Inferior parietal cortex (tissue), 1 donor: ENCODE results near the gene ABHD8.

Source experiments
- DNase-seq: peaks from one replicate; pipeline ENCODE4 v3.0.0-alpha.2; 2016; ENCODE audit errors: extremely low spot score

ABHD8 gene

GRCh38 chr19:17333611-17334413 lies 30.6 kb upstream of the ABHD8 start:
- peak; percentile 47 for DNase-seq

- DNase-seq = peak; percentile 49
These were observed 29.7 kb upstream of the ABHD8 start for GRCh38 chr19:17332677-17333581.

GRCh38 chr19:17332360-17332676 lies 29.1 kb upstream of the ABHD8 start:
- DNase-seq = no peak

- no peak for DNase-seq
These were observed 27.9 kb upstream of the ABHD8 start for GRCh38 chr19:17331045-17331558.

- DNase-seq = no peak
These were observed 27.2 kb upstream of the ABHD8 start for GRCh38 chr19:17330262-17331044.

GRCh38 chr19:17329366-17330261 lies 26.4 kb upstream of the ABHD8 start:
- DNase-seq = no peak

- no peak for DNase-seq
These were observed 25.5 kb upstream of the ABHD8 start for GRCh38 chr19:17328517-17329365.

- no peak for DNase-seq
These were observed 24.7 kb upstream of the ABHD8 start for GRCh38 chr19:17327654-17328516.

GRCh38 chr19:17327068-17327653 lies 23.9 kb upstream of the ABHD8 start:
- no peak for DNase-seq

- DNase-seq = no peak
These were observed 23.4 kb upstream of the ABHD8 start for GRCh38 chr19:17326595-17326966.

GRCh38 chr19:17325881-17326594 lies 22.8 kb upstream of the ABHD8 start:
- peak; percentile 44 for DNase-seq

GRCh38 chr19:17325133-17325532 lies 21.9 kb upstream of the ABHD8 start:
- no peak for DNase-seq

GRCh38 chr19:17324357-17325114 lies 21.3 kb upstream of the ABHD8 start:
- no peak for DNase-seq

GRCh38 chr19:17323964-17324332 lies 20.7 kb upstream of the ABHD8 start:
- DNase-seq = no peak

GRCh38 chr19:17323300-17323963 lies 20.2 kb upstream of the ABHD8 start:
- DNase-seq = no peak

GRCh38 chr19:17322854-17323253 lies 19.6 kb upstream of the ABHD8 start:
- DNase-seq = no peak
